HFFc6 (cell line): Measurements from ENCODE around the gene CWF19L2. TPM values are rescaled to one million over a fixed set of nuclear protein-coding genes. Genes with fewer than 3 reads are reported as not detected.

Experiments
- DNase-seq: peaks from one replicate; pipeline ENCODE4 v3.0.0-alpha.2; 2018
- H3K27ac Mint-ChIP-seq: 2 replicates; pipeline ENCODE4 v1.8.0; 2020; ENCODE audit warnings: mild to moderate bottlenecking, mixed read lengths
- H3K27me3 Mint-ChIP-seq: 2 replicates; pipeline ENCODE4 v1.8.0; 2021; ENCODE audit warnings: mild to moderate bottlenecking, moderate library complexity, mixed read lengths; ENCODE audit not compliant: insufficient read depth
- H3K36me3 Mint-ChIP-seq: 2 replicates; pipeline ENCODE4 v1.8.0; 2021; ENCODE audit warnings: low read depth, mixed read lengths
- H3K4me1 Mint-ChIP-seq: 2 replicates; pipeline ENCODE4 v1.8.0; 2020; ENCODE audit warnings: low read depth, mixed read lengths
- H3K4me3 Mint-ChIP-seq: 2 replicates; pipeline ENCODE4 v1.8.0; 2020; ENCODE audit warnings: mild to moderate bottlenecking, moderate library complexity, mixed read lengths
- H3K9me3 Mint-ChIP-seq: 2 replicates; pipeline ENCODE4 v1.8.0; 2020; ENCODE audit warnings: mild to moderate bottlenecking, mixed read lengths
- total RNA-seq, 6 experiments: library from RNA; stranded (reverse); fragmentation: NEBNext Ultra II Directional; extraction: Animal tissue kit (Norgen Biotek cat#: 25700); gene quantifications; 2 replicates in 1 of 6; 3 replicates in 5 of 6; pipeline ENCODE4 v1.2.3, GENCODE V29; 2021
- TF ChIP-seq, protein P1 (sequence below): fragments of 200-600 bp; sonication (generic); IDR thresholded peaks from 2 replicates; pipeline ENCODE4 v1.5.0; 2021; ENCODE audit warnings: antibody characterized with exemption, mild to moderate bottlenecking

The CWF19L2 gene
- total RNA-seq, 6 experiments from 2014 or later, result 6.0 to 7.3 (median 6.7) TPM

DNA sequence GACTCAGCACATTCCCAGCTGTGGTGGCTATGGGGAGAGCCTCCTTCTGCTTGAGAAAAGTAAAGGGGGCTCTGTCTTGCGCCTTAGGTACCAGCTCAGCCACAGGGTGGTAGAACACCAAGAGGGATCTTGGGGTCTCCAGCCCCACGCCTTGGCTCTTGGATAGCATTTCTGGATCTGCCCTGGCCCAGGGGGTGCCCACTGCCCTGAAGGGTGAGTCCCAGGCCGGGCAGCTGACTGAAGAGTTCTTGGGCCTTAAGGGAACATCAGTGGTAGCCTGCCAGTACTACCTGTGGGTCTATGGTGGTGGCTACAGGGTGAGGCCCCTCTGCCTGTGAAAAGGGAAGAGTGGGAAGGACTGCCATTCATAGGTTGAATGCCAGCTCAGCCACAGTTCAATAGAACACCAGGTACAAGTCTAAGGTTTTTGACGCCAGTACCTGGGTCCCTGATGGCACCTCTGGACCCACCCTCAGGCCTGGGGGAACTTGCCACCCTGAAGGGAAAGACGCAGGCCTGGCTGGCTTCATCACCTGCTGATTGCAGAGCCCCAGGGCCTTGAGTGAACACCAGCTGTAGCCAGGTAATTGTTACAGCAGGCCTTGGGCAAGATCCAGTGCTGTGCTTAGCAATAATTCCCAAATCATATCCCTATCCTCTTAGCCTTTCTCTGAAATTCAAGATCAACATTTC lies 3.9 kb downstream of the CWF19L2 start:
- no peak overlapping the region for H3K27ac Mint-ChIP-seq
- TF ChIP-seq, protein P1, sequence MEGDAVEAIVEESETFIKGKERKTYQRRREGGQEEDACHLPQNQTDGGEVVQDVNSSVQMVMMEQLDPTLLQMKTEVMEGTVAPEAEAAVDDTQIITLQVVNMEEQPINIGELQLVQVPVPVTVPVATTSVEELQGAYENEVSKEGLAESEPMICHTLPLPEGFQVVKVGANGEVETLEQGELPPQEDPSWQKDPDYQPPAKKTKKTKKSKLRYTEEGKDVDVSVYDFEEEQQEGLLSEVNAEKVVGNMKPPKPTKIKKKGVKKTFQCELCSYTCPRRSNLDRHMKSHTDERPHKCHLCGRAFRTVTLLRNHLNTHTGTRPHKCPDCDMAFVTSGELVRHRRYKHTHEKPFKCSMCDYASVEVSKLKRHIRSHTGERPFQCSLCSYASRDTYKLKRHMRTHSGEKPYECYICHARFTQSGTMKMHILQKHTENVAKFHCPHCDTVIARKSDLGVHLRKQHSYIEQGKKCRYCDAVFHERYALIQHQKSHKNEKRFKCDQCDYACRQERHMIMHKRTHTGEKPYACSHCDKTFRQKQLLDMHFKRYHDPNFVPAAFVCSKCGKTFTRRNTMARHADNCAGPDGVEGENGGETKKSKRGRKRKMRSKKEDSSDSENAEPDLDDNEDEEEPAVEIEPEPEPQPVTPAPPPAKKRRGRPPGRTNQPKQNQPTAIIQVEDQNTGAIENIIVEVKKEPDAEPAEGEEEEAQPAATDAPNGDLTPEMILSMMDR, result no peak
- no peak for DNase-seq
- H3K9me3 Mint-ChIP-seq, result no peaks in the 10 kb centered on the region
- H3K4me3 Mint-ChIP-seq, result no peak overlapping the region
- H3K36me3 Mint-ChIP-seq, result no peaks in the 10 kb centered on the region
- peaks cover 35% of the 10 kb centered on the region for H3K4me1 Mint-ChIP-seq
- H3K27me3 Mint-ChIP-seq, result no peaks in the 10 kb centered on the region

DNA sequence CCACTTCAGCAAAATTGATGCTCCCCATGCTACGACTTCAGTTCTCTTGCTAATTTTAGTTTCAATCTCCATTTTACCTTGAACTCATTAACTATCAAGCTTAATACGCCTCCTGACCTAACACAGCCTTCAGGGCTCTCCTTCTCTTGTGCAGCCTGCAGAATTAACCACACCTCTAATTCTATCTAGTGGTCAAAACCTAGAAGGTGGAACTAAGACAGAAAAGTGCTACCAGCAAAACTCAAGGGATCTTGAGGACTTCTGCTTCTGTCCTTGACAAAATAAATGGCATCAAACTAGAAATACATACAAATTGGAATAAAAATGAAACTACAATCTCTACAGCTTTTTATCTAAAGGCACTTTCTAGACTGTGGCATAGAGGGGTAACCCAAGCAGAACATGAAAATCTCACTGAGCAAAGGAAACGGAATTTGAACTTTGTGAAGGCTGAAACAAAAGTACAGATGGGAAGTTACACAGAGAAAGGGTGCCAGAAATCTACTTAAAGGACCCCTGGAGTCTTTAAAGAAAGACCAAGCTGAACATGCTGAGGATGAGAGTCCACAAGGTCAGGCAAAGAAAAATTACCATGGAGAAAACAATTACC lies 10.7 kb downstream of the CWF19L2 start:
- Mint-ChIP-seq H3K27ac (no peak overlapping the region), H3K9me3 (no peaks in the 10 kb centered on the region), H3K36me3 (peaks cover 4% of the 10 kb centered on the region; the same call in 1 of the 2 replicates), H3K4me1 (no peaks in the 10 kb centered on the region), H3K4me3 (no peak overlapping the region), H3K27me3 (no peaks in the 10 kb centered on the region)
- TF ChIP-seq, protein P1, result no peak
- no peak for DNase-seq

DNA sequence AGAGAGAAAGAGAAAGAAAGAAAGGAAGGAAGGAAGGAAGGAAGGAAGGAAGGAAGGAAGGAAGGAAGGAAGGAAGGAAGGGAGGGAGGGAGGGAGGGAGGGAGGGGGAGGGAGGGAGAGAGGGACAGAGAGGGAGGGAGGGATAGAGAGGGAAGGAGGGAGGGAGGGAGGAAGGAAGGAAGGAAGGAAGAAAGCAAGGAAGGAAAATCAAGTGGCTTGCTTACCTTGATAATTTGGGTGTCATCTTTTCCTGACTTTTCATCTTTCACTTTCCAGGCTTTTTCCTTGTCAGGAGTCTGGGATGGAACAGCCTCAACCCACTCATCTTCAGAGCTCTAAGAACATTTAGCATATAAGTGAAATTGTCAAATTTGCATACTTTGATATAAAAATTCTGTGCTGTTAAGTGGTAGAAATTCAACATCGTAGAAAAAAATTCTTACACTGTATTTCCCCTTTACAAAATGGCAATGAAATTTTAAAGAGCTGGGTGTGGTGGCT lies 14.9 kb downstream of the CWF19L2 start:
- H3K4me1 Mint-ChIP-seq, result no peaks in the 10 kb centered on the region

DNA sequence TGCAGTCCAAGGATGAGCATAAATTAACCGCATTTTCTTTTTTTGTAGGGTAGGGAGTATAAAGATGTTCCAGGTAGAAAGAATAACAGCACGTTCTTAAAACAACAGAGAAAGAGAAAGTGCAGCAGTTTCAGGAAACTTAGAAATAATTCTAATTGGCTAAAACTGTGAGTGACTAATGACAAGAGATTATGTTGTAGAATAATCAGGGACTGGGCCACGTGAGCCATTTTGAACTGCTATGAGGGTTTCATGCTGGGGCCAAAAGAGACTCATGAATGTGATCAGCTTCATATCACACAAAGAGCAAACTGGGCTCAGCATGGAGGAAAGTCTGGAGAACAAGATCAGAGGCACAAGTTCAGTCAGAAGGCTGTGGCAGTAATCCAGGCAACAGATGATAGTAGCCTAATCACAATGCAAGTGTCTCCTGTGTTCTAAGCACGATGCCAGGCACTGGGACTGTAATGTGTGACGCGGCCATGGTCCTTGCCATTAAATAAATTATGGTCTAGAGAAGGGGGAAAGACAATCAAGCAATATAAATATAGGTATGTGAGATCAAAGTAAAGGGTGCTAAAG lies 17.9 kb downstream of the CWF19L2 start:
- Mint-ChIP-seq H3K9me3 (no peaks in the 10 kb centered on the region), H3K27me3 (no peaks in the 10 kb centered on the region), H3K36me3 (no peaks in the 10 kb centered on the region), H3K4me3 (no peak overlapping the region), H3K27ac (no peak overlapping the region), H3K4me1 (no peaks in the 10 kb centered on the region)
- TF ChIP-seq, protein P1, result no peak
- DNase-seq, result no peak

More for the DNA sequence above, 14.9 kb downstream of the CWF19L2 start:
- Mint-ChIP-seq H3K4me3 (no peak overlapping the region), H3K27me3 (no peaks in the 10 kb centered on the region), H3K27ac (no peak overlapping the region), H3K36me3 (peaks cover 4% of the 10 kb centered on the region; the same call in 1 of the 2 replicates), H3K9me3 (no peaks in the 10 kb centered on the region)
- DNase-seq, result no peak
- TF ChIP-seq, protein P1, result no peak

DNA sequence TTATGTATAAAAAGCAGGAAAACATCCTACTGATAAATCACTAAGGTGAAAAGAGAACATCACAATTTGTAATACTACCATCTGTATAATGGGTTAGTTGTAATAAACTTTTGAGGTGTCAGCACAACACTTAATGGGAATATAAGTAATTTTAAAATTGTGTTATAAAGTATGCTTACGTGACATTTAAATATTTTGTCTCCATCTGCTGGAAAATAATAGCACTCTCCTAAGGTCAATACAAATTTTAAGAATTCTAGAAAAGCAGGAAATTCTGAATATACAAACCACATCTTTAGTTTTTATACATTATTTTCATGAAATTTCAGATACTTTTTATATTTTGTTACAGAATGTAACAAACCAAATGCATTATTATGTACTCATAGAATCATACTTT lies 19.5 kb downstream of the CWF19L2 start:
- H3K27ac Mint-ChIP-seq, result no peak overlapping the region
- no peaks in the 10 kb centered on the region for H3K9me3 Mint-ChIP-seq
- no peaks in the 10 kb centered on the region for H3K27me3 Mint-ChIP-seq
- no peaks in the 10 kb centered on the region for H3K36me3 Mint-ChIP-seq
- H3K4me1 Mint-ChIP-seq, result no peaks in the 10 kb centered on the region
- TF ChIP-seq, protein P1, result peak; percentile 21; the same call in 1 of the 2 replicates
- no peak overlapping the region for H3K4me3 Mint-ChIP-seq
- no peak for DNase-seq
